ENCODE data around the gene SLC25A20.

DNA sequence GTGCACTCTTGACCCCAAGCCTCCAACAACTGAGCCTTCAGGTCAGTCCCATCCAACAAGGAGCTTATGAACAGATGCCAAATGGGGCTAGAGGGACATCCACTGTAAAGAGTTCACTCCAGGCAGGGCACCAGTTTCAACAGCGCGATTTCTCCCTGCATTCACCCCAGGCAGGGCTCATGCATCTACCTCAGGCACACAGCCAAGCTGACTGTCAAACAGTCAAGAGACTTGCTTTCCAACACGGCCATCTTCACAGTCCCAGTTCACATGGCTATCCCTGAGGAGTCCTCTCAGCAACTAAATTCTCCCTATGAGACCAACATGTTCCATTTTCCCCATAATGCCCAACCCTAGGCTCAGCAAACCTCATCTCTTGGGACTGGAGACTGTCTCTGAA is 17.7 kb downstream of the SLC25A20 start:
- TF ChIP-seq, protein P1, sequence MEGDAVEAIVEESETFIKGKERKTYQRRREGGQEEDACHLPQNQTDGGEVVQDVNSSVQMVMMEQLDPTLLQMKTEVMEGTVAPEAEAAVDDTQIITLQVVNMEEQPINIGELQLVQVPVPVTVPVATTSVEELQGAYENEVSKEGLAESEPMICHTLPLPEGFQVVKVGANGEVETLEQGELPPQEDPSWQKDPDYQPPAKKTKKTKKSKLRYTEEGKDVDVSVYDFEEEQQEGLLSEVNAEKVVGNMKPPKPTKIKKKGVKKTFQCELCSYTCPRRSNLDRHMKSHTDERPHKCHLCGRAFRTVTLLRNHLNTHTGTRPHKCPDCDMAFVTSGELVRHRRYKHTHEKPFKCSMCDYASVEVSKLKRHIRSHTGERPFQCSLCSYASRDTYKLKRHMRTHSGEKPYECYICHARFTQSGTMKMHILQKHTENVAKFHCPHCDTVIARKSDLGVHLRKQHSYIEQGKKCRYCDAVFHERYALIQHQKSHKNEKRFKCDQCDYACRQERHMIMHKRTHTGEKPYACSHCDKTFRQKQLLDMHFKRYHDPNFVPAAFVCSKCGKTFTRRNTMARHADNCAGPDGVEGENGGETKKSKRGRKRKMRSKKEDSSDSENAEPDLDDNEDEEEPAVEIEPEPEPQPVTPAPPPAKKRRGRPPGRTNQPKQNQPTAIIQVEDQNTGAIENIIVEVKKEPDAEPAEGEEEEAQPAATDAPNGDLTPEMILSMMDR (IDR thresholded peaks at IDR 0.05) = no peak
- no peak for TF ChIP-seq POLR2A (IDR thresholded peaks at IDR 0.05)

All from uterus (tissue), 2 donors.